ENCODE data around the gene BACE2. TPM values are rescaled to one million over a fixed set of nuclear protein-coding genes. Genes with fewer than 3 reads are reported as not detected.

Gene BACE2
- total RNA-seq, 6 experiments from 2014 or later, result 4.3 to 7.9 (median 5.4) TPM

DNA sequence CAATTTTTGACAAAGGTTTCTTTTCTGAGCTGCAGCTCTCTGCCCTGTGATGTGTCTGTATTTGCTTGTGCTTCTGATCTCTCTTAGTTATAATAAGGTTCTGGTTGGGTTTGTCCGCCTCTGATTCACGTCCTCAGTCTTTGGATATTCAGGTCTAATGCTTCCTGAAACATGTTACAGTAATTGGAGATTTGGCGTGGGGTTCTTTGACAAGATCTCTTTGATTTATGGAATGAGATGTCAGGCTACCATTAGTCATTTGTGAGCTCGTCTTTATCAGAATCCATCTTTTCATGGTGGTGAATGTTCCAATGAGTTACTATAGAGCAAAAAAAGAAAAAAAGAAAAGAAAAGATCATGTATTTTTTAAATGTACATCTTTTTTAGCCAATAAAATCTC is 62.5 kb downstream of the BACE2 start:
- no peak for TF ChIP-seq POLR2A (IDR thresholded peaks at IDR 0.05)
- TF ChIP-seq, protein P1, sequence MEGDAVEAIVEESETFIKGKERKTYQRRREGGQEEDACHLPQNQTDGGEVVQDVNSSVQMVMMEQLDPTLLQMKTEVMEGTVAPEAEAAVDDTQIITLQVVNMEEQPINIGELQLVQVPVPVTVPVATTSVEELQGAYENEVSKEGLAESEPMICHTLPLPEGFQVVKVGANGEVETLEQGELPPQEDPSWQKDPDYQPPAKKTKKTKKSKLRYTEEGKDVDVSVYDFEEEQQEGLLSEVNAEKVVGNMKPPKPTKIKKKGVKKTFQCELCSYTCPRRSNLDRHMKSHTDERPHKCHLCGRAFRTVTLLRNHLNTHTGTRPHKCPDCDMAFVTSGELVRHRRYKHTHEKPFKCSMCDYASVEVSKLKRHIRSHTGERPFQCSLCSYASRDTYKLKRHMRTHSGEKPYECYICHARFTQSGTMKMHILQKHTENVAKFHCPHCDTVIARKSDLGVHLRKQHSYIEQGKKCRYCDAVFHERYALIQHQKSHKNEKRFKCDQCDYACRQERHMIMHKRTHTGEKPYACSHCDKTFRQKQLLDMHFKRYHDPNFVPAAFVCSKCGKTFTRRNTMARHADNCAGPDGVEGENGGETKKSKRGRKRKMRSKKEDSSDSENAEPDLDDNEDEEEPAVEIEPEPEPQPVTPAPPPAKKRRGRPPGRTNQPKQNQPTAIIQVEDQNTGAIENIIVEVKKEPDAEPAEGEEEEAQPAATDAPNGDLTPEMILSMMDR (IDR thresholded peaks at IDR 0.05), result no peak

DNA sequence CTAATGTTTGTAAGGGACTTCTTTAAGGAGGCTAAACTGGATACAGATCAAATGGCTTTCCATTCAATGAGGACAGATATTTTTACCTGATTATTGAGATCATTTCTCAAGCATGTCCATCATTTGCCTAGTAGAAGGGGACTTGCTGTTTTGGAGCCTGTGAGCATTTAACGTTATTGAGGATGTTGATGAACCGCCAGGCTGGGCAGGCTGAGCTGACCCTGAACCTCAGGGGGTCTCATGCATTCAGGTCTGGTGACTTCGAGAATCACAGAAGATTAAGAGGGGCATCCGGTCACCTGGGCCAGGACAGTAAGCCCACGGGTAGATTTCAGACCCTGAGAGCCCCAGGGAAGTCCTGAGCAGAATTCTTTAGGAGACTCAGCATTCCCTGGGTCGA is 63.1 kb downstream of the BACE2 start:
- Histone ChIP-seq H3K9me3 (no peaks in the 10 kb centered on the region), H3K27ac (no peak overlapping the region), H3K4me3 (no peak overlapping the region), H3K4me1 (no peaks in the 10 kb centered on the region), H3K36me3 (no peaks in the 10 kb centered on the region), H3K27me3 (no peaks in the 10 kb centered on the region)
- DNase-seq, result no peak
- no peak for ATAC-seq
- no peak for TF ChIP-seq POLR2A (IDR thresholded peaks at IDR 0.05)
- TF ChIP-seq, protein P1 (IDR thresholded peaks at IDR 0.05), result no peak
- WGBS (ENCODE audit: insufficient coverage, low coverage, low lambda C conversion rate, missing lambda C conversion rate), result 55% methylated on average over 4 of the region's 6 CpGs
- intact Hi-C loops (cut with DNase I), result no loop called here

More for the DNA sequence above, 62.5 kb downstream of the BACE2 start:
- Histone ChIP-seq H3K27ac (no peak overlapping the region), H3K4me1 (no peaks in the 10 kb centered on the region), H3K9me3 (no peaks in the 10 kb centered on the region), H3K36me3 (no peaks in the 10 kb centered on the region), H3K4me3 (no peak overlapping the region), H3K27me3 (no peaks in the 10 kb centered on the region)
- DNase-seq, result no peak
- intact Hi-C loops (cut with DNase I), result no loop called here
- ATAC-seq, result no peak
- 54% methylated on average over 4 of the region's 4 CpGs for WGBS (ENCODE audit: insufficient coverage, low coverage, low lambda C conversion rate, missing lambda C conversion rate)

DNA sequence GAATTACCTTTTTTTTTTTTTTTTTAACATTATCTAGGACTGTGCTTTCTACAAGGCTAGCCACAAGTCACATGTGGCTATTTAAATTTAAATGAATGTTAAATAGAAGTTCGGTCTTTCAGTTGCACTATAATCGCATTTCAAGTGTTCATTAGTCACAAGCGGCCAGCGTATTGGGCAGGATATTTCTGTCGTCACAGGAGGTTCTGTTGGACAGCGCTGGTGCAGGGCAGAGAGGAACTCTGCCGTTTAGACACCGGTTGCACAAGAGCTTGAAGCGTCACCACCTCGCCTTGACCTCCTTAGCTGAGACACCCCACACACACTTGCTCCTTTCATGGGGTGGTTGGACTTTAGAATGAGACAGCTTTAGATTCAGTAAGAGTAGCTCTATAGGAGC is 64.1 kb downstream of the BACE2 start:
- DNase-seq (no peak), ATAC-seq (no peak)
- no peaks in the 10 kb centered on the region for H3K9me3 ChIP-seq
- H3K4me3 ChIP-seq, result no peak overlapping the region
- no peaks in the 10 kb centered on the region for H3K27me3 ChIP-seq
- H3K36me3 ChIP-seq, result no peaks in the 10 kb centered on the region
- intact Hi-C loops (cut with DNase I), result no loop called here
- H3K4me1 ChIP-seq, result no peaks in the 10 kb centered on the region
- H3K27ac ChIP-seq, result no peak overlapping the region
- 74% methylated on average over 10 of the region's 10 CpGs for WGBS (ENCODE audit: insufficient coverage, low coverage, low lambda C conversion rate, missing lambda C conversion rate)
- TF ChIP-seq POLR2A (IDR thresholded peaks at IDR 0.05), result no peak
- TF ChIP-seq, protein P1 (IDR thresholded peaks at IDR 0.05), result no peak

DNA sequence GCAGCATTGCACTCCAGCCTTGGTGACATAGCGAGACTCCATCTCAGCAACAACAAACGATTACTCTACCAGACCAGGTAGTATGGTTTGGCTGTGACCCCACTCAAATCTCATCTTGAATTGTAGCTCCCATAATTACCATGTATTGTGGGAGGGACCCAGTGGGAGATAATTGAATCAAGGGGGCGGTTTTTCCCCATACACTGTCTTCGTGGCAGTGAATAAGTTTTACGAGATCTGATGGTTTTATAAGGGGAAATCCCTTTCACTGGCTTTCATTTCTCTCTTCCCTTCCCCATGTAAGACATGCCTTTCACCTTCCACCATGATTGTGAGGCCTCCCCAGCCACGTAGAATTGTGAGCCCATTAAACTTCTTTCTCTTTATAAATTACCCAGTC is 66.0 kb downstream of the BACE2 start:
- Histone ChIP-seq H3K27ac (no peak overlapping the region), H3K9me3 (no peaks in the 10 kb centered on the region), H3K27me3 (no peaks in the 10 kb centered on the region), H3K4me3 (no peak overlapping the region), H3K36me3 (no peaks in the 10 kb centered on the region), H3K4me1 (no peaks in the 10 kb centered on the region)
- intact Hi-C loops (cut with DNase I), result no loop called here
- no peak for TF ChIP-seq POLR2A (IDR thresholded peaks at IDR 0.05)
- TF ChIP-seq, protein P1 (IDR thresholded peaks at IDR 0.05), result no peak
- no peak for ATAC-seq
- WGBS (ENCODE audit: insufficient coverage, low coverage, low lambda C conversion rate, missing lambda C conversion rate), result 68% methylated on average over 4 of the region's 6 CpGs
- no peak for DNase-seq

DNA sequence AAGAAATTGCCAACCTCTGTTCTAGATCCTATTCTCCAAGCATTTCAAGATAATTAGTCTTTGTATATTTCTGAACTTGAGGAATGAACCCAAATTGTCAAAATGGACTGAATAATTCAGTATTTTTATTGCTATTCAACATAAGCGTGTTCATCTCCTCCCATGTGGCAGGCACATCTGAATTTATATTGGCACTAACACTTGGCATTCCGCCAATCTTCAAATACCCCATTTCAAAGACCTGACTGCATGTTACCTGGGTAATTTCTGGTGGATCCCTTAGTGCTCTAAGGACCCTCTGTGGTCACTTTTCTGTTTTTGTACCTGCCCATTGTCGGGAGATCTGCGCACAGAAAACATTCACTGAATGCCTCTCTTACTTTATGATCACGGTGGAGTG is 66.6 kb downstream of the BACE2 start:
- Histone ChIP-seq H3K27ac (no peak overlapping the region), H3K4me3 (no peak overlapping the region), H3K9me3 (no peaks in the 10 kb centered on the region), H3K27me3 (no peaks in the 10 kb centered on the region), H3K4me1 (no peaks in the 10 kb centered on the region), H3K36me3 (no peaks in the 10 kb centered on the region)
- TF ChIP-seq, protein P1 (IDR thresholded peaks at IDR 0.05), result no peak
- TF ChIP-seq POLR2A (IDR thresholded peaks at IDR 0.05), result no peak
- intact Hi-C loops (cut with DNase I), result no loop called here
- 75% methylated on average over 5 of the region's 5 CpGs for WGBS (ENCODE audit: insufficient coverage, low coverage, low lambda C conversion rate, missing lambda C conversion rate)
- DNase-seq (no peak), ATAC-seq (no peak)

Measured in right lobe of liver (tissue), 6 donors.